Choroid plexus epithelial cell (primary cell): ENCODE measurements around the gene REP15.

Experiments
- DNase-seq: peaks from one replicate; pipeline ENCODE4 v3.0.0-alpha.2; 2010; ENCODE audit warnings: low read depth
- H3K4me3 ChIP-seq: 2 replicates; pipeline ENCODE4 v1.5.1; 2011; ENCODE audit warnings: low read depth, mild to moderate bottlenecking, control low read depth, low read length, moderate library complexity
- TF ChIP-seq, protein P1 (sequence below): conservative IDR thresholded peaks from 2 replicates; pipeline ENCODE4 v1.5.1; 2011; ENCODE audit warnings: low read depth, mild to moderate bottlenecking, control low read depth, inconsistent platforms, low read length, moderate library complexity

The REP15 gene

DNA sequence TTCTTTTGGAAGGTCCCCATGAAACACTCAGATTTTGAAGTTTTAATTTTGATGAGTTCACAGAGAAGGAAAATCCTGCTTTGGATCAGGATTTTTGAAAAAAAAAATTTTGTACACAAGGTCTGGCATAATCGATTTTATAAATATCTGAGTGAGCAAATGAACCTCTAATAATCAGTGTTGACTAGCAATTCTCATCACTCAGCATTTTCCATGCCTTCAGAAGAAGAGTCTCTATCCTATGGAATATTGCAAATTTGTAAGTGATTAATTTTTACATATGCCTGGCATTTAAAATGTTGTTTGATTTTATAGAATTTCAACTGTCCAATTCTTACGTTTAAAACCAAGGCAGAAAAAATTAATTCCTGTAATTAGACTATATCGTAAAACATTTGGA, 30.5 kb upstream of the REP15 start:
- TF ChIP-seq, protein P1, sequence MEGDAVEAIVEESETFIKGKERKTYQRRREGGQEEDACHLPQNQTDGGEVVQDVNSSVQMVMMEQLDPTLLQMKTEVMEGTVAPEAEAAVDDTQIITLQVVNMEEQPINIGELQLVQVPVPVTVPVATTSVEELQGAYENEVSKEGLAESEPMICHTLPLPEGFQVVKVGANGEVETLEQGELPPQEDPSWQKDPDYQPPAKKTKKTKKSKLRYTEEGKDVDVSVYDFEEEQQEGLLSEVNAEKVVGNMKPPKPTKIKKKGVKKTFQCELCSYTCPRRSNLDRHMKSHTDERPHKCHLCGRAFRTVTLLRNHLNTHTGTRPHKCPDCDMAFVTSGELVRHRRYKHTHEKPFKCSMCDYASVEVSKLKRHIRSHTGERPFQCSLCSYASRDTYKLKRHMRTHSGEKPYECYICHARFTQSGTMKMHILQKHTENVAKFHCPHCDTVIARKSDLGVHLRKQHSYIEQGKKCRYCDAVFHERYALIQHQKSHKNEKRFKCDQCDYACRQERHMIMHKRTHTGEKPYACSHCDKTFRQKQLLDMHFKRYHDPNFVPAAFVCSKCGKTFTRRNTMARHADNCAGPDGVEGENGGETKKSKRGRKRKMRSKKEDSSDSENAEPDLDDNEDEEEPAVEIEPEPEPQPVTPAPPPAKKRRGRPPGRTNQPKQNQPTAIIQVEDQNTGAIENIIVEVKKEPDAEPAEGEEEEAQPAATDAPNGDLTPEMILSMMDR, result no peak
- no peak overlapping the region for H3K4me3 ChIP-seq
- no peak for DNase-seq

DNA sequence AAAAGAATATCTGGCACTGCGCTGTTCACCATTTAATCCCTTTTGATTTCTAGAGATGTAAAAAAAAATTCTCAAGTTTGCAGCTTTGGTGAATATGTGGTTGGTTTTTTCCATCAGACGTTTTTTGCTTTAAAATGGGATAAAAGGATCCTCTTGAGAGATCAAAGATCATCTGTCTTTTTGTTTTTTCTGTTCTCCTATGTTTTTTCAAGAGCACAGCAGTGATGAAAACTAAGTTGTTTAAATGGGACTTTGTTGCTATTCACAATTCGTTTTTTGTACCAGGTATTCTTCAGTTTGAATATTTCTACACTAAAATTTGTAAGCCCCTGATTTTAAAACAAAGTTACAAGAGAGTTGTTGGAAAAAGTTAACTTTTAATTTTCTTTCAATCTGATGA, 29.7 kb upstream of the REP15 start:
- TF ChIP-seq, protein P1, result no peak
- no peak overlapping the region for H3K4me3 ChIP-seq
- DNase-seq, result no peak

DNA sequence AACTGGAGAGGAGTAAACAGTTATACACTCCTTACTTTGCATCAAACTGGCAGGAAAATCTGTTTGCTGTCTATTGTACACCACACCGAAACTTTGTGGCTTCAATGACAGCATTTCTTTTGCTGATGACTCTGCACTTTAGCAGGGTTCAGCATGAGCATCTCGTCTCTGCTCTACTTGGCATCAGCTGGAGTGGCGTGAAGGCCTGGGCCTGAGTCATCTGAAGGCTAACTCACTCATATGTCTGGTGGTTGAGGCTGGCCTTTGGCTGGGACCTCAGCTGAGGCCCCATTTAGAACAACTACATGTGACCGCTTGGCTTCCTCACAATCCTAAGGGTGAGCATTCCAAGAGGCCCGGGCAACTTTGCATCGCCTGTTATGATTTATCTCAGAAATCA, 28.7 kb upstream of the REP15 start:
- TF ChIP-seq, protein P1, result no peak
- no peak overlapping the region for H3K4me3 ChIP-seq
- DNase-seq, result peak; percentile 86

DNA sequence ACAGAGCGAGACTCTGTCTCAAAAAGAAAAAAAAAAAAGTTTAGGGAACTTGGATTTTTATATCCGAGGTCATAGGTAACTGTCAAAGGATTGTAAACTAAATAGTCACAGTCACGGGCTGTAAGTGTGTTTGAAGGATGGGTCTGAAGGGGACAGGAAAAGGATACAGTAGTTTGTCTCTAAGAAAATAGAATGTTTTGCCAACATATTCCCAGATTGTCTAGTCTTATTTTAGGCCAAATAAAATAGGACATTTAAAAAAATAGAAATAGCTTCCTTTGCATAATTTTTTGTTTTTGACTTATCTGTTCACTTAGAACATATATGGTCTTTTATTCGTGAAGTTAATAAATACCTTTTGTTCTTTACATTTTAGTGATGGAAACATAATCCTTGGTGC, 24.2 kb upstream of the REP15 start:
- no peak overlapping the region for H3K4me3 ChIP-seq
- no peak for DNase-seq
- TF ChIP-seq, protein P1, result no peak

DNA sequence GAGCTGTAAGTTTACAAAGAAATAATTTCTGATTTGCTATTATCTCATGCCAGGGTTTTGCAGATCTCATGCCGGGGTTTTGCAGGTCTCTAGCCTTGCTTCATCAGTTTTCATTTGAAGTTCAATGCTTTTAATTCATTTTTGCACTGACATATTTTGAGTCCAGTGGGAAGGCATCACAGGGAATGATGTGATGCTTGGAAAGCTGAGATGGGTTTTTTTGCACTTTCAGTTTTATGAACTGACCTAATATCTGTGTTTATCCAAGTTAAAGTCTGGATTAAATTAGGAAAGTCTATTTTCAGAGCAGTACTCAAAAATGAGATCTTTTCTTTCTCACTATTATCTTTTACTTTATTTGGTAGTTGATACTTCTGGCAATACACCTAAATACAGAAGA, 23.6 kb upstream of the REP15 start:
- DNase-seq, result no peak
- TF ChIP-seq, protein P1, result no peak
- H3K4me3 ChIP-seq, result no peak overlapping the region

DNA sequence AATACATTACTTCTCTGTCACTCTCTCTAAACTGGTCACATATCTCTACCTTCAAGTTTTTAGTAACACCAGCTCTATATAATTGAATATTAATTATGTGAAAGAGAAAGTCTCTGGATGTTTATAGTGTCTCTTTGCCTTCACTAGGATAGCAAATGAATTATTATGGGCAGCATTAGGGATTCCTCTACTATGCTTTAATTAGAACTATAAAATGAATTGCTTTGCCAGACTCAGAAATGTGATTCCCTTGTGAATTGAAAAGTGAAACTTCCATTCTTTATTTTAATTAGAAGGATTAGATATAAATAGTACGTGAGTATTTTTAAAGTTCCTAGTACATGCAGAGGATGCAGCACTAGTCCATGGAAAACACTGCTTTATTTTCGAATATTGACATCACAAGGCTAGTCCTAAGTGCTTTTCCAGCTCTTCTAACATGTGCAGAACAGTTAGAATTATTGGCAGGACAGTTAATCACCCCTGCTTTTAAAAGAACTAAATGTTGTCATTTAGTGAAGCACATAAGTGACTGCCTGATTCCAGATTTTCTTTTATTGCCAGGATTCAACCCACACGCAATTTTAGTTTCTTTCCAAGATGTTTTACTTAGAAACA, 23.0 kb upstream of the REP15 start:
- DNase-seq, result no peak
- H3K4me3 ChIP-seq, result no peak overlapping the region
- TF ChIP-seq, protein P1, result no peak

DNA sequence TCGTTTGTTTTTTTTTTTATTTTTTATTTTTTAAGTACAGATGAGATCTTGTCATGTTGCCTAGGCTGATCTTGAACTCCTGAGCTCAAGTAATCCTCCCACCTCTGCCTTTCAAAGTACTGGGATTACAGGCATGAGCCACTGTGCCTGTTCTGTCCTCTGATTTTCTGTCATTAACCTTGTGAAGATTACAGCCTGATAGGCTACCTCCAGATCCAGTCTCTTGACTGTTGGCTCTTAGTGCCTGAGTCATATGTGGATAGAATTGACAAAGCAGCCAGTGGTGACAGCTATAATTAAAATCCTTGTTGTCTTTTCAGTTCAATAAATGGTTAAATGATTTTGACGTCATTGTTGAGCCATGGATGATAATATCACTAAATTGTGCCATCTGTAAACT, 21.3 kb upstream of the REP15 start:
- TF ChIP-seq, protein P1, result no peak
- no peak overlapping the region for H3K4me3 ChIP-seq
- DNase-seq, result no peak
